Stimulated activated CD8-positive, alpha-beta memory T cell treated with anti-CD3 and anti-CD28 coated beads, Interleukin-2, amount 100 ng/mL, for 48 hours (primary cell): ENCODE measurements around the gene CTXN1.
A peak's percentile ranks its signal among the peaks of the same experiment; 100 is the strongest.
"Not testable (repeated sequence)": the region's sequence is repeated elsewhere in the genome, so short reads cannot be mapped to it uniquely, and the experiment has no call there.

Experiments
- DNase-seq, 2 donors: peaks; one replicate each; pipeline ENCODE4 v3.0.0-alpha.2; 2020; ENCODE audit warnings: low read depth in 2 of 2

CTXN1 gene

DNA sequence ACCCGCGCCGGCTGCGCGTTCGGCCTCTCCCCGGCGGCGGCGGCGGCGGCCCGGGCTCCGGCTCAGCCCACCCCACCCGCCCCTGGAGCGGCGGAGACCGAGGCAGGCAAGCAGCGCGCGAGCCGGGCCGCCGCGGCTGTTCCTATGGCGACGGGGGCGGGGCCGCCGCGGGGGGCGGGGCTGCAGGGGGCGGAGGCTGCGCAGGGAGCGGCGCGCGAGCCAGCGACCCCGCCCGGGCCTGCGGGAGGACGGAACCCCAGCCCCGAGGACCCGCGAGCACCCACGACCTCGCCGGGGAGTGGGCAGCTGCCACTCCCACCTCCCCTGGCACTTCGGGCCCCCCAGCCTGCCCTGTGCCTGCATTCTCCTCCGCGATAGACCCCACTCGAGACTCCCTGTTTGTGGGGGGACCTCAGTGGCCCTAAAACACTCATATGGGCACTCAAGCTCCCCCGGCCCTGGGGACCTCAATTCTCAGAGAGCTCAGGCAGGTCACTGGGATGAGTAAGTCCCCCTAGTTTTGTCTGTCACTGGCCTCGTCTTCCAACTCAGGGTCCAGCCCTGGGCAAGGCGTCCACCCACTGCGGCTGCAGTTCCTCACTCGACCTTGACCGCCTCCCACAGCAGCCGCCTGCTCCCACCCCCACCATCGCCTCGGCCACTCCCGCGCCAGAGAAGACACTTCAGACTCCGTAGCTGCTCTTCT lies at the start of gene CTXN1:
Gene CTXN1, minus strand, starts transcription at position 115 of the 706 bp plus-strand sequence. CDS start 597 bp downstream, outside the sequence.
- peak; percentile 70 for DNase-seq

DNA sequence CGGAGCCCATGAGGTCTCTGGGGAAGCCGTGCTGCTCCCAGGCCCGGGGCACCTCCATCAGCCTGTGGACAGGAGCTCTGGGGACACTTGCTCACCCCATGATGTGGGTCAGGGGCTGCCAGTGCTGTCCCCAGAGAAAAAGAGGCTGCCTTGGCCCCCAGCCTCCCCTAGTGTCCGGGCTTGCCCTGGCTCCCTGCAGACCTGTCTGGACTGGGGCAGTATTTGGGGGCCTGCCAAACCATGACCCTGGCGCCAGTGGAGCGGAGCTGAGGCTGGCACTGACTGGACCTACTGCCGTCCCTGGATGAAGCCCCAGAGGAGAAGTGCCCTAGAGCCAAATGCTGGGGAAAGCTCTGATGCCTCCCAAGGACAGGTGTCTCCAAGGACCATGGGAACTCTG lies 49.1 kb upstream of the CTXN1 start:
- no peak for DNase-seq

DNA sequence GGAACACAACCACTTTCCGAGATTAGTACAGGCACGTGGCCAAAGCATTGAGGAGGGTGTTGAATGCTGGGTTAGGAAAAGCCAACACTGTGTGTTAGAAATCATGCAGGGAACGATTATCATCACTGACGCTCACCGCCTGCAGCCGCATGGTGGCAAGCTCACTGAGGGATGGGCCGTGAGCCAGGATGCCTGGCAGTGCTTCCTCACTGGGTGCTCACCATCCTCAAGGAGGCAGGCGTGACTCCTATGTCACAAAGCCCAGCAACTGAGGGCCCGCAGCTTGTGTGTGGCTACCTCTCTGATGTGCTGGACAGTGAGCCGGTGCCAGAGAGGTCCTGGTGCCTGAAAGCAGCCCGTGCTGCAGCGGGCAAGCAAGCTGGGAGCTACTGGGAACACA lies 47.9 kb upstream of the CTXN1 start:
- no peak for DNase-seq

DNA sequence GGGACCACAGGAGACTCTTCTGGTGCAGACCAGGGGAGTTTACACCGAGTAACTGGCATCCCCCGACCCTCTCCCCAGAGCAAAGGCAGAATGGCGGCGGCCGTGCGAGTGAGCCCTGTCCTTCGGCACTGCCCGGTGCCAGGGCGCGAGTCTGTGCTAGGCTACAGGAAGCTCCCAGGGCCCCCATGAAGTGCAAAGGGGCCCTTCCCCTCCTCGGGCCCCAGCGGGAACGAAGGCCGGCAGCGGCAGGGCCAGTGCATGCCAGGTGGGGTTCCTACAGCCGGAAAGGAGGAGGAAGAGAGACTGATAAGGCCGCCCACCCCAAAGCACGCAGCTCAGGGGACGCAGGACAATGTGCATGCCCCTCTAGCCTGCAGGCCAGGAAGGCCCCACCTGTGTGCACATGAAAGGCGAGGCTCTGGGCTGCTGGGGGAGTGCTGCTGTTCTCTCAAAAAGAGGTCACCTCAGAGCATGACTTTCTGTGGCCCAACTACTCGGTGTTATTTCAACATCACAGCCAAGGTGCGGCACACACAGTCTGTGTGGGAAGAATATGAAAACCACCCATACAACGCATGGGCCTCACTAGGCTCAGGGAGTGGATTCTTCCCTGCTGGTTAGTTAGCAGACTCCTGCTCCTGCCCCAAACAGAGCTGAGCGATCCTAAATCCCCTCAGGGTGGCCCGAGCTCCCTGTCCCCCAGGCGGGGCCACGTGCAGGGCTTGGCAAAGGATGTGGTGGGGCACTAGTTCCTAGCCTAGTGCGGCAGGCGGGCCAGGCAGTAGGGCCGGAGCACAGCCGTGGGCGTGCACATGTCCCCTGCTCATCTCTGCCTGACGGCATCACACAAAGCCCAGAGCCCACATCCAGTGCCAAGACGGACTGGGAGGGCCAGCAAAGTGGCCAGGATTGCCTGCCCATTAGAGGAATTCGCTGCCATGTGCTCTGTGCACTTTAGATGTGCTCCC lies 45.9 kb upstream of the CTXN1 start:
- DNase-seq = no peak

DNA sequence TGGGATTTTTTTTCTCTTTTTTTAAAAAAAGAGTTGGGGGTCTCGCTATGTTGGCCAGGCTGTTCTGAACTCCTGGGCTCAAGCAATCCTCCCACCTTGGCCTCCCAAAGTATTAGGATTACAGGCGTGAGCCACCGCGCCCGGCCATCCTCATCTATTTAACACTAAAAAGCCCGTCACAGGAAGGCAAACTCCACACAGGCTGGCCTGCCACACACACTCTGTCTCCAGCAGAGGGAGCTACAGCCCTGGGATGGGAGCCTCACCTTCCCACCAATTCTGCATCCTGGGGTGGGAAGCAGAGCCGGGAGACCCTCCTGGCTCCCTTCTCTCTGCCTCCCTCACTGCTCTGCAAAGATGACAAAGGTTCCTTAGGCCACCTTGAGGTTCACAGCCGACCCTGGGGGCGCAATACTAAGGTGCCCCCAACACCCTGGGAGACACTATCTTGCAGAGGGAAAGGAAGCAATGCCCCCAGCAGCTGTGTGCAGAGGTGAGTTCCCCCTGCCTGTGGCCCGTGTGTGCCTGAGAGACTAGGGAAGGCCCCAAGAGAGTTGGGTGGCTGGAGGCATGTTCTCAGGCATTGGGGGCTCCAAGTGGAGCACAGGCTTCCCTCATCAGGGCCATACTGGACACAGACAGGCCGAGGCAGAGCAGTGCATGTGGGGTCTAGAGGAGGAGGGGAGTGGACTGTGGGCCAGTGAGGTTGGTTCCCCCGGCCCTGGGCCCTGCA lies 44.9 kb upstream of the CTXN1 start:
- DNase-seq = no peak

DNA sequence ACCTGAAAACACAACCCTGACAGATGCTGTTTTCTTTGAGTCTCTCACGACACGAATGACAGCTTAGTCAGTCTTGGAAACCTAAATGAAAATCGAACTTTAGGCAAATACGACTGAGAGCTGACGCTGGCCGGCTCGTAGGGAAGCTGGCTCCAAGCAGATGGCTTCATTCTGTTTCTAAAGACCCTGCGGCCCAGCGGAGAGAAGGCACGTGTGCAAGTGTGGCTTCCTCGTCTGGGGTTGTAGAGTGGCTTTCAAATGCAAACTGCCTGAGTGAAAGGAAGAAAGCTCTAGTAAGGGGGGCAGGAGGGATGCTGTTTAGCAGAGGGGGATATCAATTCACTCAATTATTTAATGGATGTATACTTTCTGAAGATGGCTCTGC lies 43.6 kb upstream of the CTXN1 start:
- no peak for DNase-seq

DNA sequence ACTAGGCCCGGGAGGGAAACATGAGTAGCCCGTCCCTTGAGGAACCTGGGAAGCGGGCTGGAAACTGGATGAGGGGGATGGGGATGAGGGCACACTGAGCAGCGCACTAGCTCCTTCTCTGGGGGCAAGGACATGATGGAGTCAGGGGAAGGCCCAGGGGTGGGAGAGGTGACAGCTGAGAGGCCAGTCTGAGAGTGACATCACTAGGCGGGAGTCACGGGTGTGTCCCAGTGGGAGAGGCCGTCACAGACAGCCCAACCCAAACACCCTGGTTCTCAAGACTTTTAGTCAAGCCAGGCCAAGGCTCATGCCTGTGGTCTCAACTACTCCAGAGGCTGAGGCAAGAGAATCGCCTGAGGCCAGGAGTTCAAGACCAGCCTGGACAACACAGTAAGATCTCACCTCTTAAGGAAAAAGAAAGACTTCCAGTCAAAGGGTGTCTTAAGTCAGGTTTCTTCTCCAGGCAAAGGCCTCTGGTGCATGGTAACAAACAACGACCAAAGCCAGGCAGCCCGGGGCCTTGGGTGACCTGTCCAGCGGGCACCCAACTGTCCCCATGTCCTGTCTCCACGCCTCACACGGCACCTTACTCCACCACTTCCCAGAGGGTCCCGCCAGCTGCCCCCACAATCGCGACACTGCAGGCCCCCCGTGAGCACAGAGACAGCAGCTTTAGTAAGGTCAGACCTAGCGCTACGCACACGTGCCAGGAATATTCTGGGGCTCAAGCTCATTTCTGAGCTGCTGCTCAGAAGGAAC lies 43.0 kb upstream of the CTXN1 start:
- DNase-seq = no peak

DNA sequence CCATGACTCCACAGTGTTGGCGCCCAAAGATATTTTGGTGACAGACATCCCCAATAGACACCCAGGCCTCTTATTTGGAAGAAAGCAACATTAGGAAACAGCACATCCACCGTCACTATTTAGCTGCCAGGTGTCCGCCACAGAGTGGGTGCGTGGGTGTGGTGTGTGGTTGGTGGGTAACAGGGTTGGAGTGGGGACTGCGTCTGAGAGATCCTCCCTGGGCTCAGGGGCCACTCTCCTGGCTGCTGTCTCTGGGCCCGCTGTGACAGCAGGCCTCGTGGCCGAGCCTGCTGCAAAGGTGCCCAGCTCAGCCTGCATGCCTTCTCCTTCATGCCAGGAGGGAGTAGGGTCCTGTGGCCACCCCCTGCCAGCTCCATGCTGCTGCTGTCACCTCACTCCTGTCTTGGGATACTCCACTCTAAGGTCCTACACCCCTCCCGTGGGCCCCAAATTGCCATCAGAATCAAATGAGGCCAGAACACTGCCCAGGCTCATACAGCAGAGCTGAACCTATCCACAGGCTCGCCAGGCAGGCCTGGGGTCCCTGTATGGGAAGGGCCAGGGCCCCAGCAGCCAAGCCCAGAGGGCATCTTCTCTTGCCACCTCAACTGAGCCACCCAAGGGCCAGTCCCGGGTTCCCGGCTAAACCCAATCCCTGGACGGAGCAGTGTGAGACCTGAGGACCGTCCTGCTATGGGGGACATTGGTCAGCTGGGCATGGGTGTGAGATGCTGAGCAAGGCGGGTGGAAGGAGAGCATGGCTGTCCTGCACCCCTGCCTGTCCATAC lies 42.3 kb upstream of the CTXN1 start:
- no peak for DNase-seq

DNA sequence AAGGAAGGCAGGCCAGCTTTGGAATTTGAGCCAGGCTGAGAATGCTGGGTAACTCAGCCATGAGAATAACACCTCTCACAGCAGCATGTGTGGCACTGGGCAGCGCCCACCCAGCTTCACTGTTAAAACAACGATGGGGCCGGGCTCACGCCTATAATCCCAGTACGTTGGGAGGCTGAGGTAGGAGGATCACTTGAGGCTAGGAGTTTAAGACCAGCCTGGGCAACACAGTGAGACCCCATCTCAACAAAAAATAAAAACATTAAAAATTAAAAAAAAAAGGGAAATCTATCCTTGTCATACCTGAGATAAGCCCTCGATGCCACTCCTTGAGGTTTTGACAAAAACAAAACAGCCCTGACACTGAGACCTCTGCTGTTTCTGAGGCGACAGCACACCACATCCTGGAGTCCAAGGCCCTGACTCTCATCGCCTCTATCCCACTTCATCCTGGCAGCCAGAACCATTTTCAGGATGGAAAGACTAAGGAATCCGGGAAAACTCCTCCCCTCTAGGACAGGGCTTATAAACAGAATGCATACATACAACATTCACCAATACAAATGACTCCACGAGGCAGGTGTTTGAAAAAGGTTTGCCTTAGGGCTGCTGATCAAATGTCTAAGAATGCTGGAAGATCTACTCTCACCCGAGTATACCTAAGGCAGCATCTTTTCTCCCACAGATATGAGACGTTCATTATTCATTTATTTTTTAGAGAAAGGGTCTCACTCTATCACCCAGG lies 40.2 kb upstream of the CTXN1 start:
- no peak for DNase-seq

DNA sequence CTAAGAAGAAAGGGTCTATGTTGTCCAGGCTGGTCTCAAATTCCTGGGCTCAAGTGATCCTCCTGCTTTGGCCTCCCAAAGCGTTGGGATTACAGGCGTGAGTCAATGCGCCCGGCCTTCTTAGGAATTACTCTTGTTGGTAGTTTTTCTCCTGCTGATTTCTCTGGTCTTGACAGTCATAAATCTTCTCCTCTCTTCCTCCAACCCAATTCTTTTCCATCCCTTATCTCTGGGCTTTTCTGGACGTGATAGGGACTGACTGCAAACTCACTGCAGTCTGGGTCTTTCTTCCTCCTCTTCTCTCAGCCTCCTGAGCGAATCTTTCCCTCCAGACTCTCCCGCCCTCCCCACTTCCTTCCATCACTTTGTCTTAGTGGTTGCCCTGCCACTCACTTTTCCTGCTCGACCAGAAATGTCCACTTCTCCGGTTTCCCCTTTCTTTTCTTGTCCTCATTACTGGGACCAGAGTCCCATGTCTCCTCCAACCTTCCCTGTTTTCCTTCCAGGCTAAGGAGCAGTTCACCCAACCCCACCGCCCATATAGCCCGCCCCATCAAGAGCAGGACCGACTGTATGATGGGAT lies 39.4 kb upstream of the CTXN1 start:
- no peak for DNase-seq

DNA sequence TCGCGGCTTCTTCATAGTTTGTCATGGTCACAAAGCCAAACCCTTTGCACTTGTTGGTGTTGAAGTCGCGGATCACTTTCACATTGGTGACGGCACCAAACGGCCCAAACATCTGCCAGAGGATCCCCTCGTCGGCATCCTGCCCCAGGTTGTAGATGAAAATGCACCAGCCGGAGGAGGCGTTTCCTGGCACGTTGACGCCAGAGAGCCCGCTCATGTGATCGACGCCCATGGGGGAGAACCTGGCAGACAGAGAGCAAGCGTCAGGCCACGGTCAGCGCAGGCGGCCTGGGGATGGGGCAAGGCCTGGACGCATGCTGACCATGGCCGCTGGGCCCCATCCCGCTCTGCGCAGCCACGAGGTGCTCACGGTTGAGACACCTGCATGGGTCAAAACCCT lies 37.6 kb upstream of the CTXN1 start:
- no peak for DNase-seq

DNA sequence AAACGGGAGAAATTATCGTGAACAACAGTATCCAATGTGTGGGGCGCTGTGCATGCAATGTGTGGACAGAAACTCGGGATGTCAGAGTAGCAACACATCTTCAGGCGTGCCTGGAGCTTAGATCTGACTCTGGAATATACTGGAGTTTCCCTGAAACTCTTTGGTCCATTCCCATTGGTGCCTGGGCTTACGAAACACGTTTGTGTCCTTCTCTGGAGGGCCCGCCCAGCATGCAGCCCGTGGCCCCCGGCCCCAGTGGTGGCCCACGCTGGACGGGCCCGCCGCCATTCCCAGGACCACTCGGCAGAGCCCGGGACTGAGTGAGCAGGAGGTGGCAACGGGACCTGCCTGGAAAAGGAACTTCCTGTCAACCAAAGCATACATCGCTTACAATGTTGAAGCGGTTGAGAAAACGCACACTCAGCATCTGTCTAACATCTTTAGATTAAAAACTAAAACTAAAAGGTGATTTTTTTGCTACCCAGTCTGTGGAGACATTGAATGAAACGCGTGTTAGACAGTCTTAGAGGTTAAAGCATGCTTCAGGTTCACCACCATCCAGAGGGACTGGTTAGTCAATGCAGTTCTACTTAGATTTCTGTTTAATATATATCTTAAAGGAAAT lies 36.8 kb upstream of the CTXN1 start:
- no peak for DNase-seq

DNA sequence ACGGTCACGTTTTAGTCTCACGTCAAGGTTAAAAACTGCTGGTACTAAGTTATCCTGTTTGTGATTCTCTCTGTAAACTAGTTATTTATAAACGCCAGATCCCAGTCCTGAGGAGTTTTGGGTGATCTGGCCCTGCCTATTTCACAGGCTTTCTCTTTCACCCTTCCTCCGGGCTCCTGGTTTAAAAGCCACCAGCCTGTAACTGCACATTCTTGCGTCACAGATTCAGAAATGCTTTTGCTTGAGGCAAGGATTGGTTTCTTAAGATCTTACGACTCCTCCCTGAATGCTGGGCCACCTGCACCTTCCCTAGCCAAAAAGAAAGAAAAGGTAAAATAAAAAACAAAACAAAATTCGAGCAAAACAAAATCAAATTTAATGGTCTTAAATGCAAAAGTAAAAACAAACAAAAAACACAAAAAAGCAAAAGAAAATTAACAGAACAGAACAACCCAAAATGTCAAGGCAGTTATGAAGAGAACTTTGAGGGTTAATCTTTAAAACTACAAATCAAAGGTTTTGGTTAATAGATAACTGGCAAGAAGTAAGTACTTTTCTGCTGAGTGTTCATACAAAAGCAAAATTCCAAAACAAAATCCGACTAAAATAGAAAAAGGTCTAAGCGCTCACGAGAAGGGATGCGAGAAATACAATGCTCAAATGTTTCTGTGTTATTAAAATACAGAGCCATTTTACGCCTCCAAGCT lies 36.1 kb upstream of the CTXN1 start:
- no peak for DNase-seq

DNA sequence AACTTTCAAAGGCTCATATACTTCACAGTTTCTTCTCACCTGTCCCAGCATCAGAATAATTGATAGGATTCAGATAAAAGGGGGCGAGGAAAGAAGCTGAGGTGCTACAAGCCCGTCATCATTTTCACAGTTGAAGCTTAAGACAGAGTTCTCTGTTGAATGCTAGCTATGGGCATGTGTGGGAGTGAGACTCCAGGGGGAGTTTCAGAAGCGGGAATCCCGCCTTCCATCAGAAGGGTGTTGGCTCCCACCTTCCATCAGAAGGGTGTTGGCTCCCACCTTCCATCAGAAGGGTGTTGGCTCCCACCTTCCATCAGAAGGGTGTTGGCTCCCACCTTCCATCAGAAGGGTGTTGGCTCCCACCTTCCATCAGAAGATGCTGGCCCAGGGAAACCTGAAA lies 35.1 kb upstream of the CTXN1 start:
- DNase-seq = not testable (repeated sequence)

DNA sequence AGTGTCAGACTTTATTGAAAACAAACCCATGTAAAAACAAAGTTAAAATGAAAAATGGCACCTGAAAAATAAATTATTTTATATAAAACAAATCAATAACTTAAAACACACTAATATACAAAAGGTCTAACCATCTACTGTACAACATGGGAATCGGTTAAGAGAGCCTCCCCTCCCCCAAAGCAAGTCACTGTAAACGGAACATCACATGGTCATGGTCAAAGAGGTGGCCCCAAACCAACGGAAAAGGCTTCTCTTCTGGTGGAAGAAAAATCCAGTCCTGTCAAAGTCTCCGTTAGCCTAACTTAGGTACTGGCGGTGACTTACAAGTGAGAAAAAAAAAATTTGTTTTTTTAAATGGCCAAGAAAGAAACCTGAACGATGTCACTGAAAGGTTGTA lies 33.3 kb upstream of the CTXN1 start:
- no peak for DNase-seq

DNA sequence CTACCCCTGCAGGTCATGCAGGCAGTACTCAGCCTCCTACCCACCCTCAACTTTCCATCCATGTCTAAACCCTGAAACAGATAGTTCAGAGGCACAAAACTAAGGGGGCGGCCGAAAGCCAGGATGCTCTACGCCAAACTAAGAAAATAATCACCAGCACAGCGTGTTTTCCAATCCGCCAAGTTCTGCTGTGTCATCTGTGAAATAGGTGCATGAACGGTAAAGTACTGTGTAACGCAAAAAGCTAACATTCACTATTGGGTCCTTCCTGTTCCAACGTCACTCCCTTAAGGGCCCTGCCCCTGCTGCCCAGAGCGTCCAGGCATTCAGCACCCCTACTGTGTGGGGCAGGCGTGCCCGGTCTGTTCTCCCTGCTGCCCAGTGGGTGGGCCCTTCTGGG lies 29.8 kb upstream of the CTXN1 start:
- no peak for DNase-seq

DNA sequence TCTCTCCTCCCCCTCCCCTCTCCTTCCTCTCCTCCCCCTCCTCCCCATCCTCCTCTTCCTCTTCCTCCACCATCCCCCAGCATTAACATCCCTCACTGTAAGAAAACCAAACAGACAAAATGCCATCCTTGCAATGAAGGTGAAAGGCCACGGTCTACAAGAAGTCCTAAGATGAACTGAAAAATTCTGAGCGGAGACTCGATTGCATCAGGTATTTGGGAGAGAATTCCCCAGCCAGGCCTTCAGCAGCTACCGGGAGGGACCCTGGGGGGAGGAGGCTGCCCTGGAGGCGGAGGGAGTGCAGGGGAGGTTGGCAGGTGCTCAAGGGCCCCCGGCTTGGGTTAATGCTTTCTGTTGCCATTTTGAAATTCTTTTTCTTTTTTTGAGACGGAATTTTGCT lies 27.6 kb upstream of the CTXN1 start:
- no peak for DNase-seq

DNA sequence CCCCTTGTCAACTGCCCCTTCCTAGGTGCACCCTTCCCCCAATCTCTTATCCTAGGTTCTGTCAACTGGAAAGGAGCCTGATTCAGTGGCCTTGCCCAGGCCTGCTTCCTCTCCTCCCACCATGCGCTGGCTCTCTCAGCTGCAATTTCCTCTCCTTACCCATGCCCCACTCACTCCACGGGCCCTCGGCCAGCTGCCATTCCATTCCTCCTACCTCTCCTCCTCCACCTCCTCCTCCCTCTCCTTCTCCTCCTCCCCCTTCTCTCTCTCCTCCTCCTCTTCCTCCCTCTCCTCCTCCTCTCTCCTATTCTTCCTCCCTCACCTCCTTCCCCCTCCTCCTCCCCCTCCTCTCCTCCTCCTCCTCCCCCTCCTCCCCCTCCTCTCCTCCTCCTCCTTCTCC lies 27.1 kb upstream of the CTXN1 start:
- DNase-seq = no peak

DNA sequence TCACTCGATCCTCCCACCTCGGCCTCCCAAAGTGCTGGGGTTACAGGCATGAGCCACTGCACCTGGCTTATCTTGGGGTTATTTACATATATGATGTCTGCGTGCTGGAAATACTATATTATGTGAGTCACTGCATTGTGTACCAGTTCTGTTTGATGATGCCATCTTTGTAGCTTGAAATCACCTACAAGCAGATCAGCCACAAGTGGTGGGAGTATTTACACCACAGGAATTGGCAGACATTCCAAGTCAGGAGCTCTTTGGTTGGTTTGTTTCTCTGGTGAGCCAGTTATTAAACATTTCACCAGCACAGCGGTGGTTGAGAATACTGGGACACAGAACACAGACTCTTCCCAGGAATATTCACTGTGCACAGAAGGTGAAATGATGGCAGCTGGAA lies 22.0 kb upstream of the CTXN1 start:
- DNase-seq = no peak
